A673 (cell line): ENCODE measurements around the gene AHDC1.

Experiments used
- CTCF ChIP-seq: fragments of 300-800, 200-600 bp; sonication (generic); conservative IDR thresholded peaks from 2 replicates; pipeline ENCODE4 v1.5.1; 2017; ENCODE audit warnings: low read depth, mild to moderate bottlenecking, antibody characterized with exemption, low read length, moderate library complexity, mixed read lengths
- EZH2 ChIP-seq: fragments of 200-600 bp; sonication (generic); IDR thresholded peaks from 2 replicates; pipeline ENCODE4 v1.6.1; 2017; ENCODE audit warnings: borderline replicate concordance, low read depth, mild to moderate bottlenecking, mixed read lengths, antibody characterized with exemption, low read length; ENCODE audit not compliant: poor library complexity, severe bottlenecking

- TF ChIP-seq CTCF (no peak), EZH2 (no peak)
Observed at GRCh38 chr1:27543284-27543683, 60.7 kb downstream of the AHDC1 start.
